Naive thymus-derived CD8-positive, alpha-beta T cell (primary cell): ENCODE data around the gene FCN1. TPM values are rescaled to one million over a fixed set of nuclear protein-coding genes. Genes with fewer than 3 reads are reported as not detected.
A peak's percentile ranks its signal among the peaks of the same experiment; 100 is the strongest.
"Not testable (repeated sequence)": the region's sequence is repeated elsewhere in the genome, so short reads cannot be mapped to it uniquely, and the experiment has no call there.

Source experiments
- ATAC-seq, 2 donors: fragments of 150-1000 bp; cut with Tn5 transposase in 1 of 2; sonication (Bioruptor Pico), chemical (Tn5 transposase) in 1 of 2; 1 replicate in 1 of 2; 2 replicates in 1 of 2; pipeline ENCODE4 v1.10.0; 2021; ENCODE audit warnings: mild to moderate bottlenecking in 2 of 2, moderate library complexity in 2 of 2
- POLR2A ChIA-PET: fragments of 350-600 bp; sonication (Branson Sonifier 250); formaldehyde crosslinking; loops from one replicate; lab custom pipeline; 2021; ENCODE audit warnings: antibody characterized with exemption; lab: Charles Lee
- DNase-seq, 10 donors: peaks; one replicate each; pipeline versions ENCODE4 v3.0.0 to v3.0.0-alpha.2; 2020 to 2022
- H3K27ac Mint-ChIP-seq, 10 donors: one replicate each; pipeline ENCODE4 v1.8.0; 2020 to 2022; ENCODE audit warnings: mild to moderate bottlenecking in 10 of 10, mixed read lengths in 10 of 10, moderate library complexity in 4 of 10, inconsistent platforms in 1 of 10
- H3K27me3 Mint-ChIP-seq, 5 donors: one replicate each; pipeline ENCODE4 v1.8.0; 2021 to 2022; ENCODE audit warnings: mixed read lengths in 5 of 5
- H3K36me3 Mint-ChIP-seq, 3 donors: one replicate each; pipeline ENCODE4 v1.8.0; 2020 to 2022; ENCODE audit warnings: mixed read lengths in 3 of 3, mild to moderate bottlenecking in 2 of 3, inconsistent platforms in 1 of 3
- H3K4me1 Mint-ChIP-seq, 4 donors: one replicate each; pipeline ENCODE4 v1.8.0; 2021 to 2022; ENCODE audit warnings: mixed read lengths in 4 of 4
- H3K4me3 Mint-ChIP-seq, 10 donors: one replicate each; pipeline ENCODE4 v1.8.0; 2020 to 2022; ENCODE audit warnings: mild to moderate bottlenecking in 10 of 10, mixed read lengths in 10 of 10, moderate library complexity in 6 of 10, inconsistent platforms in 1 of 10
- H3K9me3 Mint-ChIP-seq, 9 donors: one replicate each; pipeline ENCODE4 v1.8.0; 2020 to 2022; ENCODE audit warnings: mixed read lengths in 9 of 9, mild to moderate bottlenecking in 3 of 9, inconsistent platforms in 1 of 9, moderate library complexity in 1 of 9
- polyA plus RNA-seq, 3 donors: library from polyadenylated mRNA; unstranded; fragments of 300-500 nt; fragmentation: Illumina TruSeq; gene quantifications; one replicate each; pipeline ENCODE4 v1.2.3, GENCODE V29; 2021
- total RNA-seq, 8 experiments: library from RNA in 2 of 8; stranded (reverse) in 2 of 8; gene quantifications; one replicate each; pipeline ENCODE4 v1.2.3 and lab custom pipeline; 2021 to 2026

FCN1 gene
- total and polyA plus RNA-seq, 5 experiments from 2014 or later: 0.59 to 3.1 (median 1.3) TPM

DNA sequence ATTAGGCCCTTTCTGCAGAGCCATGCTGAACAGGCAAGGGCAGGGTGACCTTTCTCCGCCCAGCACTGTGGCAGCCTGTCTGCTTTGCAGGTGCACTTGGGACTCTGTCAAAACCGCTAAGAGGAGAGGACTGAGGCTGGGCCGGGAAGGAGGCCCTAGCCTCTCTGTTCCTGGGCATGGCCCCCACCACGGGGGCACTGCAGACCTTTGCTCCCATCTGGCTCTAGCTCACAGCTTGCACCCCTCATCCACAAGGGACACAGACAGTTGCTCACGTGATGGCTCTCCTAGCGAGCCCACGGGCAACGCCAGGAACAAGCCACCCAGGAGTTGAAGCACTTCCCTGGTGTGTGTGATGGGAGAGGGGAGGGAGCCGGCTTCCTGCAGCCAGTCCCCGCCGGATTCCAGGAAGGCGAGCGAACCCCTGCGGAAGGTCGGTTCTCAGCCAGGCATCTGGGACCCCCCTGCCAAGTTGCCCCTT lies 43.0 kb upstream of the FCN1 start:
- peak in 1 of 10 donors; percentile 53 for DNase-seq
- Mint-ChIP-seq H3K36me3 (peaks cover 0 to 2% (median 0%) of the 10 kb centered on the region in 3 donors), H3K27ac (no peak overlapping the region), H3K27me3 (peaks cover 0 to 9% (median 3%) of the 10 kb centered on the region in 5 donors), H3K4me3 (no peak overlapping the region), H3K9me3 (no peaks in the 10 kb centered on the region), H3K4me1 (no peaks in the 10 kb centered on the region)
- no peak for ATAC-seq
- POLR2A ChIA-PET: no interaction called here

- no peak for ATAC-seq
- H3K4me1 Mint-ChIP-seq: no peaks in the 10 kb centered on the region
- DNase-seq: no peak
Observed at GRCh38 chr9:134959971-134960310, 42.2 kb upstream of the FCN1 start.

GRCh38 chr9:134959126-134959970 lies 41.6 kb upstream of the FCN1 start:
- no peak overlapping the region for H3K4me3 Mint-ChIP-seq
- peaks cover 0 to 2% (median 0%) of the 10 kb centered on the region in 3 donors for H3K36me3 Mint-ChIP-seq
- POLR2A ChIA-PET: no interaction called here
- no peaks in the 10 kb centered on the region for H3K9me3 Mint-ChIP-seq
- H3K4me1 Mint-ChIP-seq: no peaks in the 10 kb centered on the region
- no peak for ATAC-seq
- no peak overlapping the region for H3K27ac Mint-ChIP-seq
- peaks cover 0 to 7% (median 3%) of the 10 kb centered on the region in 5 donors for H3K27me3 Mint-ChIP-seq
- DNase-seq: peak in 1 of 10 donors; percentile 53

More at GRCh38 chr9:134959971-134960310, 42.2 kb upstream of the FCN1 start:
- POLR2A ChIA-PET: no interaction called here
- H3K27me3 Mint-ChIP-seq: peaks cover 0 to 9% (median 3%) of the 10 kb centered on the region in 5 donors
- no peak overlapping the region for H3K27ac Mint-ChIP-seq
- H3K9me3 Mint-ChIP-seq: no peaks in the 10 kb centered on the region
- no peak overlapping the region for H3K4me3 Mint-ChIP-seq
- peaks cover 0 to 2% (median 0%) of the 10 kb centered on the region in 3 donors for H3K36me3 Mint-ChIP-seq

GRCh38 chr9:134957945-134958227 lies 40.2 kb upstream of the FCN1 start:
- H3K4me1 Mint-ChIP-seq: no peaks in the 10 kb centered on the region
- H3K4me3 Mint-ChIP-seq: no peak overlapping the region
- peak in 1 of 10 donors; percentile 52 for DNase-seq
- peaks cover 0 to 2% (median 0%) of the 10 kb centered on the region in 3 donors for H3K36me3 Mint-ChIP-seq
- POLR2A ChIA-PET: no interaction called here
- peaks cover 0 to 2% (median 0%) of the 10 kb centered on the region in 9 donors for H3K9me3 Mint-ChIP-seq
- no peak overlapping the region for H3K27ac Mint-ChIP-seq
- no peak for ATAC-seq
- peaks cover 0 to 5% (median 3%) of the 10 kb centered on the region in 5 donors for H3K27me3 Mint-ChIP-seq

GRCh38 chr9:134957165-134957944 lies 39.6 kb upstream of the FCN1 start:
- POLR2A ChIA-PET: no interaction called here
- ATAC-seq: no peak

DNA sequence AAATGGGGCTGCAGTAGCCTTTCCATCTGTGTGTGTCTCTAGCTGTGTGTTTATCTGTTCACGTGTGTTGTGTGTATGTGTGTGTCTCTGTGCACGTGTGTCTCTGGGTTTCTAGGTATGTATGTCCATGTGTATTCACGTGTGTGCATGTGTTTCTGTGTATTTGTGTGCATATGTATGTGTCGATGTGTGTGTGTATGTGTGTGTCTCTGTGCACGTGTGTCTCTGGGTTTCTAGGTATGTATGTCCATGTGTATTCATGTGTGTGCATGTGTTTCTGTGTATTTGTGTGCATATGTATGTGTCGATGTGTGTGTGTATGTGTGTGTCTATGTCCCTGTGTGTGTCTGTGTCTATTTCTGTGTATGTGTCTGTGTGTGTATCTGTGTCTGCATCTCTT lies 38.7 kb upstream of the FCN1 start:
- ATAC-seq, H3K36me3 Mint-ChIP-seq, POLR2A ChIA-PET, H3K4me3 Mint-ChIP-seq, H3K4me1 Mint-ChIP-seq, DNase-seq, H3K27ac Mint-ChIP-seq, H3K27me3 Mint-ChIP-seq, H3K9me3 Mint-ChIP-seq: not testable (repeated sequence)

More at GRCh38 chr9:134957165-134957944, 39.6 kb upstream of the FCN1 start:
- no peak overlapping the region for H3K4me3 Mint-ChIP-seq
- peaks cover 0 to 3% (median 0%) of the 10 kb centered on the region in 9 donors for H3K9me3 Mint-ChIP-seq
- H3K4me1 Mint-ChIP-seq: no peaks in the 10 kb centered on the region
- H3K27me3 Mint-ChIP-seq: peaks cover 0 to 3% (median 2%) of the 10 kb centered on the region in 5 donors
- DNase-seq: no peak
- H3K27ac Mint-ChIP-seq: no peak overlapping the region
- H3K36me3 Mint-ChIP-seq: peaks cover 0 to 2% (median 0%) of the 10 kb centered on the region in 3 donors

- peaks cover 0 to 7% (median 0%) of the 10 kb centered on the region in 9 donors for H3K9me3 Mint-ChIP-seq
- H3K4me1 Mint-ChIP-seq: no peaks in the 10 kb centered on the region
- H3K27ac Mint-ChIP-seq: no peak overlapping the region
- POLR2A ChIA-PET: no interaction called here
- ATAC-seq (no peak), DNase-seq (no peak)
- no peaks in the 10 kb centered on the region for H3K36me3 Mint-ChIP-seq
- no peak overlapping the region for H3K4me3 Mint-ChIP-seq
- H3K27me3 Mint-ChIP-seq: peaks cover 0 to 2% (median 0%) of the 10 kb centered on the region in 5 donors
Observed at GRCh38 chr9:134955801-134956200, 38.1 kb upstream of the FCN1 start.

DNA sequence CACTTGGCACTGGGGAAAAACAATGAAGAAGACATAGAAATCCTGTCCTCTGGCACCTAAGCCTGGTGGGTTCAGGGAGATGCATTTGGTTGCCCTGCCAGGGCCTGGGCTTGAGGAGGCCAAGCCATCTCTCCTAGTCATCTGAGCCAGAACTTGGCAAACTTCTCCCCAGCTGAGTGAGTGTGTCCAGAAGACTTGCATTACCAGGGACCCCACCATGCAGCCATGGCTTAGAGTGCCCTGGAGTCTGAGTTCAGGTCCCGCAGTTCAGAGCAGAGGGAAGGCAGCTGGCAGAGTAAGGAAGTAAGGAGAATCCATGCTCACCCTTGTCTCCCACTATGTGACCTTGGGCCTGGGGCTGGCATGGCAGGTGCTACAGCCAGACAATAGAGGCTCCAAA lies 37.4 kb upstream of the FCN1 start:
- Mint-ChIP-seq H3K27me3 (peaks cover 0 to 2% (median 0%) of the 10 kb centered on the region in 5 donors), H3K36me3 (no peaks in the 10 kb centered on the region), H3K9me3 (peaks cover 0 to 7% (median 0%) of the 10 kb centered on the region in 9 donors), H3K4me3 (no peak overlapping the region), H3K27ac (no peak overlapping the region), H3K4me1 (no peaks in the 10 kb centered on the region)
- ATAC-seq: no peak
- POLR2A ChIA-PET: no interaction called here
- peak in 1 of 10 donors; percentile 42 for DNase-seq

DNA sequence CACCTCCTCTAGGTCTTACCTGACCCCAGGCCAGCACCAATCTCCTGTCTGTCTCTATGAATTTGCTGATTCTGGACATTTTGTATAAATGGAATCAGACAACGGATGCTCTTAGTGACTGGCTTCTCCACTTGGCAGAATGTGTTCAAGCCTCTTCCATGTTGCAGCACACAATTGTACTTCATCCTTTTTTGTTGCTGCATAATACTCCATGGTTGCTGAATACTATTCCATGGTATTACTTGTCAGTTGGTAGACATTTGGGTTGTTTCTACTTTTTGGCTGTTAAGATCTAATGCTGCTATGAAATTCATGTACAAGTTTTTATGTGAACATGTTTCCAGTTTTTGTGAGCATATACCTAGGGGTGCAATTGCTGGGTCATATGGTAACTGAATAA lies 34.3 kb upstream of the FCN1 start:
- H3K27ac Mint-ChIP-seq: no peak overlapping the region
- no peaks in the 10 kb centered on the region for H3K4me1 Mint-ChIP-seq
- POLR2A ChIA-PET: no interaction called here
- H3K27me3 Mint-ChIP-seq: no peaks in the 10 kb centered on the region
- peaks cover 0 to 7% (median 0%) of the 10 kb centered on the region in 9 donors for H3K9me3 Mint-ChIP-seq
- no peaks in the 10 kb centered on the region for H3K36me3 Mint-ChIP-seq
- DNase-seq (no peak), ATAC-seq (no peak)
- no peak overlapping the region for H3K4me3 Mint-ChIP-seq

- ATAC-seq: no peak
- H3K27me3 Mint-ChIP-seq: no peaks in the 10 kb centered on the region
- POLR2A ChIA-PET: no interaction called here
- DNase-seq: peak in 1 of 10 donors; percentile 13
- H3K9me3 Mint-ChIP-seq: peaks cover 0 to 7% (median 0%) of the 10 kb centered on the region in 9 donors
- H3K4me3 Mint-ChIP-seq: no peak overlapping the region
- no peaks in the 10 kb centered on the region for H3K36me3 Mint-ChIP-seq
- no peaks in the 10 kb centered on the region for H3K4me1 Mint-ChIP-seq
- no peak overlapping the region for H3K27ac Mint-ChIP-seq
Observed at GRCh38 chr9:134951461-134951860, 33.7 kb upstream of the FCN1 start.

GRCh38 chr9:134950386-134951210 lies 32.9 kb upstream of the FCN1 start:
- Mint-ChIP-seq H3K9me3 (peaks cover 0 to 7% (median 0%) of the 10 kb centered on the region in 9 donors), H3K36me3 (no peaks in the 10 kb centered on the region), H3K4me3 (no peak overlapping the region), H3K27ac (no peak overlapping the region), H3K4me1 (no peaks in the 10 kb centered on the region), H3K27me3 (no peaks in the 10 kb centered on the region)
- DNase-seq (peak in 1 of 10 donors; percentile 34), ATAC-seq (no peak)
- POLR2A ChIA-PET: no interaction called here

GRCh38 chr9:134949681-134950385 lies 32.1 kb upstream of the FCN1 start:
- no peak for ATAC-seq
- no peak overlapping the region for H3K4me3 Mint-ChIP-seq
- DNase-seq: peak in 1 of 10 donors; percentile 11
- POLR2A ChIA-PET: no interaction called here
- H3K4me1 Mint-ChIP-seq: no peaks in the 10 kb centered on the region
- H3K36me3 Mint-ChIP-seq: no peaks in the 10 kb centered on the region
- no peaks in the 10 kb centered on the region for H3K27me3 Mint-ChIP-seq
- H3K9me3 Mint-ChIP-seq: peaks cover 0 to 7% (median 0%) of the 10 kb centered on the region in 9 donors
- no peak overlapping the region for H3K27ac Mint-ChIP-seq
